H9 (cell line): ENCODE data around the gene RPL39L. TPM values are rescaled to one million over a fixed set of nuclear protein-coding genes. Genes with fewer than 3 reads are reported as not detected.

Experiments
- DNase-seq: peaks from one replicate; pipeline ENCODE4 v3.0.0-alpha.2; 2017
- H2AFZ ChIP-seq: one replicate; pipeline ENCODE4 v1.6.1; 2013; ENCODE audit warnings: mild to moderate bottlenecking, low read length, control low read depth, moderate library complexity
- H2AK5ac ChIP-seq: 2 replicates; pipeline ENCODE4 v1.6.1; 2013; ENCODE audit warnings: low read length, control low read depth, mixed read lengths; ENCODE audit not compliant: insufficient read length
- H2BK120ac ChIP-seq: one replicate; pipeline ENCODE4 v1.6.1; 2013; ENCODE audit warnings: low read depth, mild to moderate bottlenecking, low read length, control low read depth, inconsistent platforms; ENCODE audit not compliant: poor library complexity, severe bottlenecking
- H2BK12ac ChIP-seq: 2 replicates; pipeline ENCODE4 v1.6.1; 2013; ENCODE audit warnings: low read length, control low read depth, mixed read lengths, low read depth; ENCODE audit not compliant: insufficient read length
- H2BK15ac ChIP-seq: 2 replicates; pipeline ENCODE4 v1.6.1; 2013; ENCODE audit warnings: low read depth, low read length, control low read depth
- H2BK20ac ChIP-seq: one replicate; pipeline ENCODE4 v1.6.1; 2013; ENCODE audit warnings: low read depth, mild to moderate bottlenecking, low read length, control low read depth, inconsistent platforms; ENCODE audit not compliant: poor library complexity, severe bottlenecking
- H2BK5ac ChIP-seq: 2 replicates; pipeline ENCODE4 v1.6.1; 2013; ENCODE audit warnings: low read length, control low read depth, mixed read lengths; ENCODE audit not compliant: insufficient read length
- H3K14ac ChIP-seq: 2 replicates; pipeline ENCODE4 v1.6.1; 2013; ENCODE audit warnings: low read length, control low read depth; ENCODE audit not compliant: insufficient read depth
- H3K18ac ChIP-seq: 2 replicates; pipeline ENCODE4 v1.6.1; 2013; ENCODE audit warnings: low read depth, mild to moderate bottlenecking, mixed read lengths, low read length, control low read depth; ENCODE audit not compliant: insufficient read length
- H3K23ac ChIP-seq: 2 replicates; pipeline ENCODE4 v1.6.1; 2013; ENCODE audit warnings: low read length, control low read depth, mixed read lengths, low read depth; ENCODE audit not compliant: insufficient read length
- H3K23me2 ChIP-seq: 2 replicates; pipeline ENCODE4 v1.6.1; 2013; ENCODE audit warnings: low read depth, mild to moderate bottlenecking, mixed read lengths, low read length, control low read depth; ENCODE audit not compliant: insufficient read length, poor library complexity, severe bottlenecking
- H3K27ac ChIP-seq: 2 replicates; pipeline ENCODE4 v1.5.1; 2013; ENCODE audit warnings: low read length, control low read depth, mixed read lengths, low read depth; ENCODE audit not compliant: insufficient read length
- H3K27me3 ChIP-seq: 2 replicates; pipeline ENCODE4 v1.6.1; 2013; ENCODE audit warnings: low read length, control low read depth, inconsistent platforms; ENCODE audit not compliant: insufficient read depth
- H3K4ac ChIP-seq: 2 replicates; pipeline ENCODE4 v1.6.1; 2013; ENCODE audit warnings: low read depth, mild to moderate bottlenecking, control low read depth, inconsistent platforms, low read length, moderate library complexity
- H3K4me1 ChIP-seq: 2 replicates; pipeline ENCODE4 v1.6.1; 2013; ENCODE audit warnings: low read length, control low read depth, inconsistent platforms; ENCODE audit not compliant: insufficient read depth
- H3K4me2 ChIP-seq: 2 replicates; pipeline ENCODE4 v1.6.1; 2013; ENCODE audit warnings: low read length, control low read depth, mixed read lengths; ENCODE audit not compliant: insufficient read length, insufficient read depth
- H3K56ac ChIP-seq: 2 replicates; pipeline ENCODE4 v1.6.1; 2013; ENCODE audit warnings: low read depth, mild to moderate bottlenecking, mixed read lengths, low read length, control low read depth; ENCODE audit not compliant: insufficient read length
- H3K79me1 ChIP-seq: 2 replicates; pipeline ENCODE4 v1.6.1; 2013; ENCODE audit warnings: low read depth, mild to moderate bottlenecking, moderate library complexity, low read length, control low read depth, inconsistent platforms; ENCODE audit not compliant: insufficient read depth, poor library complexity, severe bottlenecking
- H3K79me2 ChIP-seq: 2 replicates; pipeline ENCODE4 v1.6.1; 2013; ENCODE audit warnings: low read length, control low read depth, inconsistent platforms; ENCODE audit not compliant: insufficient read depth
- H3K9ac ChIP-seq: 2 replicates; pipeline ENCODE4 v1.6.1; 2013; ENCODE audit warnings: low read length, control low read depth, mixed read lengths; ENCODE audit not compliant: insufficient read length; ENCODE audit errors: extremely low read depth
- H3K9me3 ChIP-seq: one replicate; pipeline ENCODE4 v1.6.1; 2013; ENCODE audit warnings: low read depth, low read length, inconsistent platforms; ENCODE audit not compliant: control insufficient read depth
- H3T11ph ChIP-seq: one replicate; pipeline ENCODE4 v1.6.1; 2013; ENCODE audit warnings: mild to moderate bottlenecking, low read length, control low read depth, inconsistent platforms
- H4K20me1 ChIP-seq: one replicate; pipeline ENCODE4 v1.6.1; 2013; ENCODE audit not compliant: control insufficient read depth, insufficient read length, insufficient read depth
- H4K5ac ChIP-seq: 2 replicates; pipeline ENCODE4 v1.6.1; 2013; ENCODE audit warnings: low read depth, mild to moderate bottlenecking, mixed read lengths, low read length, control low read depth; ENCODE audit not compliant: insufficient read length
- H4K8ac ChIP-seq: replicated peaks from 2 replicates; pipeline ENCODE4 v1.6.1; 2013; ENCODE audit warnings: low read length, control low read depth, mixed read lengths, low read depth; ENCODE audit not compliant: insufficient read length
- H4K91ac ChIP-seq: 2 replicates; pipeline ENCODE4 v1.6.1; 2013; ENCODE audit warnings: low read depth, mild to moderate bottlenecking, moderate library complexity, mixed read lengths, low read length, control low read depth; ENCODE audit not compliant: insufficient read length
- H3K27ac Mint-ChIP-seq, 3 experiments: 2 replicates in 2 of 3; 3 replicates in 1 of 3; pipeline ENCODE4 v1.8.0; 2020 to 2021; ENCODE audit warnings: mixed read lengths in 3 of 3, mild to moderate bottlenecking in 1 of 3, moderate library complexity in 1 of 3
- H3K27me3 Mint-ChIP-seq: 2 replicates; pipeline ENCODE4 v1.8.0; 2021; ENCODE audit warnings: low read depth, mild to moderate bottlenecking, moderate library complexity, mixed read lengths
- H3K36me3 Mint-ChIP-seq, 3 experiments: 2 replicates in 2 of 3; 3 replicates in 1 of 3; pipeline ENCODE4 v1.8.0; 2020 to 2021; ENCODE audit warnings: low read depth in 3 of 3, mixed read lengths in 3 of 3; ENCODE audit not compliant: insufficient read depth in 1 of 3
- H3K4me1 Mint-ChIP-seq, 2 experiments: 2 replicates each; pipeline ENCODE4 v1.8.0; 2020; ENCODE audit warnings: mixed read lengths in 2 of 2
- H3K4me3 Mint-ChIP-seq, 2 experiments: 2 replicates in 1 of 2; 3 replicates in 1 of 2; pipeline ENCODE4 v1.8.0; 2020 to 2021; ENCODE audit warnings: mild to moderate bottlenecking in 2 of 2, mixed read lengths in 2 of 2, moderate library complexity in 1 of 2
- H3K9me3 Mint-ChIP-seq, 2 experiments: 2 replicates in 1 of 2; 3 replicates in 1 of 2; pipeline ENCODE4 v1.8.0; 2020; ENCODE audit warnings: mild to moderate bottlenecking in 2 of 2, mixed read lengths in 2 of 2, moderate library complexity in 1 of 2
- CTCF ChIP-seq: fragments of 200-600 bp; sonication (generic); conservative IDR thresholded peaks from 3 replicates; pipeline ENCODE4 v1.8.0; 2021; ENCODE audit warnings: antibody characterized with exemption, mild to moderate bottlenecking
- WGBS: extraction: QIAGEN DNeasy Blood & Tissue Kit; methylation state at CpG from one replicate; pipeline ENCODE4 v1.1.7; 2013; ENCODE audit warnings: missing lambda C conversion rate, low lambda C conversion rate, mixed read lengths; ENCODE audit not compliant: insufficient read length; ENCODE audit errors: extremely low coverage; 5-methylcytosine and 5-hydroxymethylcytosine counted together
- total RNA-seq: library from RNA; stranded (reverse); gene quantifications from 2 replicates; pipeline ENCODE4 v1.2.1, GENCODE V29; 2021

Gene RPL39L
- total RNA-seq, 1 experiment from 2014 or later: 71.7 TPM

GRCh38 chr3:187112934-187113793 is 26.1 kb downstream of the RPL39L start:
- no peaks in the 10 kb centered on the region for H4K20me1 ChIP-seq
- H3K4me1 ChIP-seq: no peaks in the 10 kb centered on the region
- H3K14ac ChIP-seq: no peak overlapping the region
- H3K79me2 ChIP-seq: no peaks in the 10 kb centered on the region
- peak; percentile 75 for TF ChIP-seq CTCF
- H2BK5ac ChIP-seq: no peak overlapping the region
- H2AK5ac ChIP-seq: no peak overlapping the region
- no peaks in the 10 kb centered on the region for H3K9me3 Mint-ChIP-seq
- no peak overlapping the region for H2BK20ac ChIP-seq
- no peaks in the 10 kb centered on the region for H3K27me3 Mint-ChIP-seq
- H3K4ac ChIP-seq: no peak overlapping the region
- H3K9ac ChIP-seq: no peak overlapping the region
- no peak overlapping the region for H3T11ph ChIP-seq
- H3K4me3 Mint-ChIP-seq: no peak overlapping the region
- no peak overlapping the region for H3K18ac ChIP-seq
- H2AFZ ChIP-seq: no peak overlapping the region
- no peak overlapping the region for H2BK120ac ChIP-seq
- peaks cover 0 to 2% of the 10 kb centered on the region in 2 experiments; a peak in 2 of 4 replicates for H3K4me1 Mint-ChIP-seq
- H3K79me1 ChIP-seq: no peaks in the 10 kb centered on the region
- H3K56ac ChIP-seq: no peak overlapping the region
- WGBS: no CpG with 5 or more reads among the region's 2 CpGs
- H2BK12ac ChIP-seq: no peak overlapping the region
- H4K91ac ChIP-seq: no peak overlapping the region
- no peak overlapping the region for H4K8ac ChIP-seq
- DNase-seq: no peak
- 0 out of 7 replicates have a peak overlapping the region, but pooled peaks of 1 of the 3 experiments have one; percentile 10 for H3K27ac Mint-ChIP-seq
- H3K23me2 ChIP-seq: no peaks in the 10 kb centered on the region
- H4K5ac ChIP-seq: no peak overlapping the region
- H3K23ac ChIP-seq: no peak overlapping the region
- H3K4me2 ChIP-seq: no peak overlapping the region
- no peak overlapping the region for H3K27ac ChIP-seq
- no peaks in the 10 kb centered on the region; a peak in 2 of 7 replicates for H3K36me3 Mint-ChIP-seq
- H3K9me3 ChIP-seq: no peaks in the 10 kb centered on the region
- no peak overlapping the region for H2BK15ac ChIP-seq
- no peaks in the 10 kb centered on the region for H3K27me3 ChIP-seq
